Activated effector memory CD4-positive, alpha-beta T cell treated with anti-CD3 and anti-CD28 coated beads, Interleukin-2, amount 50 U/mL, for 16 hours (primary cell): ENCODE data around the gene RAD54L.

ENCODE experiments used
- DNase-seq: peaks from one replicate; pipeline ENCODE4 v3.0.0-alpha.2; 2020

Gene RAD54L

DNA sequence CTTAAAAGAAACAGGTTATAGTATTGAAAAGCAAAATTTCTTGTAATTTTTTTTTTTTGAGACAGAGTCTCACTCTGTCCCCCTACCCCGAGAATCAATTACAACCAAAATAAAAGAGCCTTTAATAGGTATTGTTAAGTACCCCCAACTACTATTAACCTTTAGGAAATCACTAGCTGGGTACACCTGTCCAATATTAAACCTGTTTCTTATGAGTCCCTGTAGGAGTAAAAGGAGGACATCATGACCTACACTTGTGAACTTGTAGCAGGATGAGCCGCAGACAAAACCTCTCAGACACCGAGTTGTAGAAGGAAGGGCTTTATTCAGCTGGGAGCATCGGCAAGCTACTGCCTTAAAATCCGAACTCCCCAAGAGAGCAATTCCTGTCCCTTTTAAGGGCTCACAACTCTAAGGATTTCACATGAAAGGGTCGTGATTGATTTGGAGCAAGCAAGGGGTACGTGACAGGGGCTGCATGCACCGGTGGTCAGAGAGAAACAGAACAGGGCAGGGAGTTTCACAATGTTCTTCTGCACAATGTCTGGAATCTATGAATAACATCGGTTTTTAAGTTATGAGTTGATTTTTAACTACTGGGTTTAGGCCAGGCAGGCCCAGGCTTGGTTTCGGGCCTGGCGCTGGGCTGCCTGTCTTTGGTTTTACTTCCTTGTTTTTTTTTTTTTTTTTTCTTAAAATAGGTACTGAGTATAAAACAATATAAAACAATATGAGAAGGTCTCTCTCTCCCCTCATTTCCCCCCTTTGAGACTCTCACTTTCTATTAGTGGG is 77.9 kb downstream of the RAD54L start:
- DNase-seq, result peak; percentile 5
